ENCODE results near the gene GAS2L3. TPM values are rescaled to one million over a fixed set of nuclear protein-coding genes. Genes with fewer than 3 reads are reported as not detected.

Gene GAS2L3
- total RNA-seq, 1 experiment from 2014 or later, result 11.7 TPM

GRCh38 chr12:100624571-100624970, 51.1 kb downstream of the GAS2L3 start:
- Histone ChIP-seq H3K56ac (ENCODE audit: insufficient read length, low read depth, low read length) (no peak overlapping the region), H3K18ac (ENCODE audit: insufficient read length, low read depth, low read length) (no peak overlapping the region), H3T11ph (ENCODE audit: low read length) (no peak overlapping the region), H2BK15ac (ENCODE audit: low read depth, low read length) (no peak overlapping the region), H3K79me2 (ENCODE audit: insufficient read depth, low read length) (no peaks in the 10 kb centered on the region), H2BK120ac (ENCODE audit: low read depth, low read length, poor library complexity, severe bottlenecking) (no peak overlapping the region), H4K5ac (ENCODE audit: insufficient read length, low read depth, low read length) (no peak overlapping the region), H3K79me1 (ENCODE audit: insufficient read depth, low read depth, low read length, poor library complexity, severe bottlenecking) (no peaks in the 10 kb centered on the region), H3K4me1 (ENCODE audit: insufficient read depth, low read length) (no peaks in the 10 kb centered on the region), H3K23ac (ENCODE audit: insufficient read length, low read depth, low read length) (no peak overlapping the region), H3K4me2 (ENCODE audit: insufficient read depth, insufficient read length, low read length) (no peak overlapping the region), H3K9me3 (ENCODE audit: control insufficient read depth, low read depth, low read length) (no peaks in the 10 kb centered on the region), H3K23me2 (ENCODE audit: insufficient read length, low read depth, low read length, poor library complexity, severe bottlenecking) (no peaks in the 10 kb centered on the region), H3K27ac (ENCODE audit: insufficient read length, low read depth, low read length) (no peak overlapping the region), H2BK20ac (ENCODE audit: low read depth, low read length, poor library complexity, severe bottlenecking) (no peak overlapping the region), H3K27me3 (ENCODE audit: insufficient read depth, low read length) (no peaks in the 10 kb centered on the region), H4K8ac (replicated peaks; ENCODE audit: insufficient read length, low read depth, low read length) (no peak overlapping the region), H3K9ac (ENCODE audit: extremely low read depth, insufficient read length, low read length) (no peak overlapping the region), H4K20me1 (ENCODE audit: control insufficient read depth, insufficient read depth, insufficient read length) (no peaks in the 10 kb centered on the region), H3K4ac (ENCODE audit: low read depth, low read length) (no peak overlapping the region), H2AK5ac (ENCODE audit: insufficient read length, low read length) (no peak overlapping the region), H2AFZ (ENCODE audit: low read length) (no peak overlapping the region), H2BK5ac (ENCODE audit: insufficient read length, low read length) (no peak overlapping the region), H4K91ac (ENCODE audit: insufficient read length, low read depth, low read length) (no peak overlapping the region), H2BK12ac (ENCODE audit: insufficient read length, low read depth, low read length) (no peak overlapping the region), H3K14ac (ENCODE audit: insufficient read depth, low read length) (no peak overlapping the region)
- Mint-ChIP-seq H3K27ac (no peak overlapping the region; a peak in 1 of 7 replicates), H3K36me3 (ENCODE audit: insufficient read depth in 1 of 3, low read depth in 3 of 3) (peaks cover 0 to 7% (median 3%) of the 10 kb centered on the region in 3 experiments; a peak in 3 of 7 replicates), H3K27me3 (ENCODE audit: low read depth) (no peaks in the 10 kb centered on the region), H3K9me3 (no peaks in the 10 kb centered on the region), H3K4me3 (no peak overlapping the region), H3K4me1 (no peaks in the 10 kb centered on the region)
- no CpG with 5 or more reads among the region's 4 CpGs for WGBS (ENCODE audit: extremely low coverage, insufficient read length, low lambda C conversion rate)
- DNase-seq, result no peak
- no peak for TF ChIP-seq CTCF (conservative IDR thresholded peaks at IDR 0.05)

Measured in H9 (cell line).